Stimulated activated CD8-positive, alpha-beta memory T cell treated with anti-CD3 and anti-CD28 coated beads, Interleukin-2, amount 100 ng/mL, for 48 hours (primary cell): ENCODE data around the gene ADAMTSL2.

Source experiments
- DNase-seq, 2 donors: peaks; one replicate each; pipeline ENCODE4 v3.0.0-alpha.2; 2020; ENCODE audit warnings: low read depth in 2 of 2

ADAMTSL2 gene

GRCh38 chr9:133606708-133607025 is 72.2 kb downstream of the ADAMTSL2 start:
- no peak for DNase-seq

GRCh38 chr9:133607381-133607780 is 72.9 kb downstream of the ADAMTSL2 start:
- DNase-seq, result no peak

GRCh38 chr9:133607976-133608375 is 73.5 kb downstream of the ADAMTSL2 start:
- DNase-seq, result no peak

- DNase-seq, result no peak
Observed at GRCh38 chr9:133608382-133608781, 73.9 kb downstream of the ADAMTSL2 start.

- DNase-seq, result no peak
Observed at GRCh38 chr9:133608889-133609288, 74.4 kb downstream of the ADAMTSL2 start.

GRCh38 chr9:133609311-133610098 is 75.0 kb downstream of the ADAMTSL2 start, which contains the start of gene FAM163B:
TSS of gene FAM163B (minus strand) at chr9:133609389. CDS start at chr9:133580223, 29,166 bp downstream.
- peak; percentile 7 to 29 for DNase-seq

GRCh38 chr9:133610845-133611244 is 76.3 kb downstream of the ADAMTSL2 start:
- no peak for DNase-seq

- no peak for DNase-seq
Observed at GRCh38 chr9:133612051-133612450, 77.5 kb downstream of the ADAMTSL2 start.

GRCh38 chr9:133612816-133613215 is 78.3 kb downstream of the ADAMTSL2 start:
- DNase-seq, result no peak

- no peak for DNase-seq
Observed at GRCh38 chr9:133613432-133613831, 78.9 kb downstream of the ADAMTSL2 start.

- DNase-seq, result no peak
Observed at GRCh38 chr9:133614056-133614455, 79.6 kb downstream of the ADAMTSL2 start.

- no peak for DNase-seq
Observed at GRCh38 chr9:133614678-133615077, 80.2 kb downstream of the ADAMTSL2 start.

GRCh38 chr9:133615186-133615585 is 80.7 kb downstream of the ADAMTSL2 start:
- DNase-seq, result no peak

- no peak for DNase-seq
Observed at GRCh38 chr9:133615606-133616188, 81.2 kb downstream of the ADAMTSL2 start.

GRCh38 chr9:133616643-133617405 is 82.3 kb downstream of the ADAMTSL2 start:
- DNase-seq, result no peak

GRCh38 chr9:133618726-133619125 is 84.2 kb downstream of the ADAMTSL2 start:
- DNase-seq, result no peak

- DNase-seq, result peak; percentile 28 to 34
Observed at GRCh38 chr9:133619791-133620190, 85.3 kb downstream of the ADAMTSL2 start.

GRCh38 chr9:133621725-133622267 is 87.3 kb downstream of the ADAMTSL2 start:
- no peak for DNase-seq

- no peak for DNase-seq
Observed at GRCh38 chr9:133622555-133622954, 88.1 kb downstream of the ADAMTSL2 start.
